ENCODE results near the gene SUCLG2. TPM values are rescaled to one million over a fixed set of nuclear protein-coding genes. Genes with fewer than 3 reads are reported as not detected.

SUCLG2 gene
- total and polyA plus RNA-seq, 9 of the 15 experiments (the other 6 are each of a cell fraction or from before 2014, with no cell fraction given) = 10.1 to 41.4 (median 29.0) TPM

- no peaks in the 10 kb centered on the region for H4K20me1 ChIP-seq (replicated peaks; ENCODE audit: control insufficient read depth, insufficient read depth, low read length)
- WGBS (ENCODE audit: insufficient coverage, low coverage, missing lambda C conversion rate) = 100% methylated on average over 1 of the region's 2 CpGs
- no peak overlapping the region for H3K4me3 ChIP-seq
- in situ Hi-C loops (cut with MboI) = no loop called here
- no peak for ATAC-seq
- H3K4me1 ChIP-seq (replicated peaks in 1 of 2; ENCODE audit: control insufficient read depth in 2 of 2, insufficient read depth in 2 of 2, low read length in 2 of 2) = no peaks in the 10 kb centered on the region
- DNase-seq (ENCODE audit: extremely low read depth in 1 of 4, low spot score in 3 of 4) = no peak
- no peak overlapping the region for H3K4me2 ChIP-seq (ENCODE audit: insufficient read depth, low read length)
- H3K9me3 ChIP-seq (replicated peaks; ENCODE audit: control insufficient read depth, insufficient read depth, low read depth, low read length) = no peaks in the 10 kb centered on the region
- ChIA-PET POLR2A (no interaction called here), CTCF (ENCODE audit: low intra/inter-chr PET ratio) (no interaction called here)
- BruUV-seq (replicated peaks) = no TSS peak
- H3K36me3 ChIP-seq (ENCODE audit: control insufficient read depth, insufficient read depth, low read length) = peaks cover 2% of the 10 kb centered on the region; the same call in 1 of the 3 replicates
- H3K27ac ChIP-seq (ENCODE audit: extremely low read depth, low read depth, low read length) = no peak overlapping the region
- no peak overlapping the region for H3K9ac ChIP-seq (ENCODE audit: insufficient read depth in 1 of 2, low read depth in 2 of 2, low read length in 2 of 2)
- FAIRE-seq = no peak
- no peaks in the 10 kb centered on the region for H3K9me1 ChIP-seq (ENCODE audit: control insufficient read depth, insufficient read depth, low read length)
- no peak for TF ChIP-seq ETV5 (CRISPR knock-in tag; IDR thresholded peaks at IDR 0.05; ENCODE audit: low read depth)
- TF ChIP-seq ZNF347 (CRISPR knock-in tag; IDR thresholded peaks at IDR 0.05; ENCODE audit: low read depth) = no peak
- no peak for TF ChIP-seq MTF1 (CRISPR knock-in tag; IDR thresholded peaks at IDR 0.05; ENCODE audit: borderline replicate concordance)
- TF ChIP-seq SRSF7 (optimal IDR thresholded peaks at IDR 0.05; ENCODE audit: low read depth, low read length) = no peak
- TF ChIP-seq USF1 (CRISPR knock-in tag; IDR thresholded peaks at IDR 0.05) = no peak
- no peak for TF ChIP-seq THRA (IDR thresholded peaks at IDR 0.05)
- no peak for TF ChIP-seq RFX7 (CRISPR knock-in tag; IDR thresholded peaks at IDR 0.05)
- TF ChIP-seq MYC (IDR thresholded peaks at IDR 0.05; ENCODE audit: low read depth, low read length) = no peak
- TF ChIP-seq MYC (CRISPR knock-in tag; IDR thresholded peaks at IDR 0.05; ENCODE audit: borderline replicate concordance, low read depth) = no peak
- TF ChIP-seq ARID1B (IDR thresholded peaks at IDR 0.05) = no peak
- TF ChIP-seq BRCA1 (IDR thresholded peaks at IDR 0.05) = no peak
- TF ChIP-seq BRCA1 (CRISPR knock-in tag; IDR thresholded peaks at IDR 0.05) = no peak
- no peak for TF ChIP-seq NFYB (IDR thresholded peaks at IDR 0.05; ENCODE audit: extremely low read depth, insufficient read length)
- TF ChIP-seq BRF1 (IDR thresholded peaks at IDR 0.05; ENCODE audit: borderline replicate concordance, extremely low read depth, insufficient read length) = no peak
- no peak for TF ChIP-seq SMARCA5 (IDR thresholded peaks at IDR 0.05)
- TF ChIP-seq NFIX (CRISPR knock-in tag; IDR thresholded peaks at IDR 0.05; ENCODE audit: low read depth) = no peak
- no peak for TF ChIP-seq HNRNPH1 (optimal IDR thresholded peaks at IDR 0.05; ENCODE audit: low read depth, low read length)
- no peaks in the 10 kb centered on the region for H3K27me3 ChIP-seq (ENCODE audit: control insufficient read depth in 2 of 2, insufficient read depth in 2 of 2, low read length in 2 of 2)
- intact Hi-C loops (cut with micrococcal nuclease) = no loop called here
- no peak overlapping the region for H2AFZ ChIP-seq (ENCODE audit: low read depth, low read length)
- H3K79me2 ChIP-seq (ENCODE audit: control insufficient read depth, insufficient read depth, low read length) = no peaks in the 10 kb centered on the region; the same call in 2 of the 3 replicates
Measured at GRCh38 chr3:67622652-67623051, 31.8 kb downstream of the SUCLG2 start.

All from K562 (cell line).